ENCODE measurements around the gene CCDC192.
A peak's percentile ranks its signal among the peaks of the same experiment; 100 is the strongest.

Gene CCDC192

DNA sequence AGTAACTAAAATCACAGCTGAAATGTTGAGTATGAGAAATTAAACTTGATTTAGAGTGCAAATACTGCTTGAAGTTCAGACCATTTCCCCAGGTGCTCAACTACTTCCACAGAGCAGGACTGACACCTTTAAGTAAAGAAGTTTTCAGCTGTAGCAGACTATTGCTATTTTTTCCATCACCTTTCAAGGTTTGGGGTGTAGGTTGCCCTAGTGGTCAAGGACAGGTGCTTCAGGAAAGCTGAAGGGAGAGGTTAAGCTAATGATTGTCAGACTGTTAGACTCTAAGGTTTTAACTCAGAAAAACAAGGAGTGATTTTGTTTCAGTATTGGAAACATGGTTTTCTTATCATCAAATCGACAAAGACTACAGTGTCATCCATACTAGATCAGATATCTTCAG lies 162.1 kb downstream of the CCDC192 start:
- no peak overlapping the region for H3K9ac ChIP-seq (ENCODE audit: low read length)
- peaks cover 9% of the 10 kb centered on the region for H3K4me1 ChIP-seq (ENCODE audit: control insufficient read depth, insufficient read depth, low read length)
- no peaks in the 10 kb centered on the region for H3K36me3 ChIP-seq (ENCODE audit: control insufficient read depth, insufficient read depth, low read length, severe bottlenecking)
- H3K9me3 ChIP-seq (ENCODE audit: control insufficient read depth, low read length), result no peaks in the 10 kb centered on the region
- no peak overlapping the region for H3K4me3 ChIP-seq (ENCODE audit: low read length)
- no peaks in the 10 kb centered on the region for H3K27me3 ChIP-seq (replicated peaks; ENCODE audit: control insufficient read depth, insufficient read depth, low read length)
- no peak for DNase-seq (ENCODE audit: low read depth)

DNA sequence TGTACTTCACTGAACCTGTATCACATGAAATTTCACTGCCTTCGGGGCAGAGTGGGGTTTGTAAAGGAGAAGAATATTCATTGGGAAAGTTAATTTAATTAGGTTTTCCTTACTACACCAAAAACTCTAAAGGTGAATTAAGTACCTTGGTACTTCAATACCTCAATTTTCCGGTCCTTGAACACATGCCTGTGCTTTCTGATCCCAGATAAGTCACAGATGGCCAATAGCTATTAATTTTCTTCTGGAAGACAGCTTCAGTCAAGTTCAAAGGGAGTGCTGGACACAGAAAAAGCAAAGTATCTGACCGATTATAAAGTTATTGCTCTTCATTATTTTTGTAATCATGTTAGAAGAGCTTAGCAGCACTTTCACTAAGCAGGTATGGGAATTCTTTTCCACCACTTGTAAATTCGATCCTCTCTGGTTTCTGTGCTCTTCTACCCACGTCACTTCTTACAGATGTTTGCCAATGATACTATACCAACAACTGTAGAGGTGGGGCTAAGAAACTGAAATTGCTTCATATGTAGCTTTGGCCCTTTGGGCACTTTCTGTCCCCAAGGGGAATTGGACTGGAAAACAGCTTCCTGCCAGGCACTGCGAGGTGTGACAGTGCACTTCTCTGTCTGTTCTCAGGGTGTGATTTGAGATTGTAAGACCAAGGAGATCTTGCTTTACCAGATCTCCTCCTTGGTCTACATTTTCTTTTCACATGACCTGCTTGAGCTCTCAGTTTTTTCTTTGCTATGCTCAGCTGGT lies 164.0 kb downstream of the CCDC192 start:
- no peak overlapping the region for H3K4me3 ChIP-seq (ENCODE audit: low read length)
- H3K4me1 ChIP-seq (ENCODE audit: control insufficient read depth, insufficient read depth, low read length), result peaks cover 24% of the 10 kb centered on the region
- no peaks in the 10 kb centered on the region for H3K9me3 ChIP-seq (ENCODE audit: control insufficient read depth, low read length)
- H3K9ac ChIP-seq (ENCODE audit: low read length), result no peak overlapping the region
- no peak for DNase-seq (ENCODE audit: low read depth)
- no peaks in the 10 kb centered on the region for H3K27me3 ChIP-seq (replicated peaks; ENCODE audit: control insufficient read depth, insufficient read depth, low read length)
- no peaks in the 10 kb centered on the region for H3K36me3 ChIP-seq (ENCODE audit: control insufficient read depth, insufficient read depth, low read length, severe bottlenecking)

DNA sequence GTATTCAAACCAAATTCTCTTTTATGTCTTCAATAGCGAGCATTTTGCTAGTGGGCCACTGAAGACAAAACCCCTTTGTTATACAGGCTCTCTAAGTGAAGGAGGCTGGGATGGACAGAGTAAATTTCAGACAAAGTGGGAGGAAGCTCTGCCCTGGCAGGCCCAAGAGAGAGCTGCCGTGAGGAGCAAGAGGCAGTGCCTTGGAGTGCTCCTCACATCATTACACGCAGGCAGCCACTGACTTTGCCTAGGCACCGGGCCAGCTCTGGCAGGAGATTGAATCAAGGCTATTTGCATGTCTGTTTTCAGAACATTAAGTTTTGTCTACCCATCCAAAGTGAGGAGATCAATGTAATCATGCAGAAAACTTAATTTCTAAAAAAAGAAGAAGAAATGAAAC lies 167.7 kb downstream of the CCDC192 start:
- Histone ChIP-seq H3K9ac (ENCODE audit: low read length) (no peak overlapping the region), H3K27me3 (replicated peaks; ENCODE audit: control insufficient read depth, insufficient read depth, low read length) (no peaks in the 10 kb centered on the region), H3K4me3 (ENCODE audit: low read length) (no peak overlapping the region), H3K9me3 (ENCODE audit: control insufficient read depth, low read length) (no peaks in the 10 kb centered on the region), H3K36me3 (ENCODE audit: control insufficient read depth, insufficient read depth, low read length, severe bottlenecking) (no peaks in the 10 kb centered on the region), H3K4me1 (ENCODE audit: control insufficient read depth, insufficient read depth, low read length) (peaks cover 30% of the 10 kb centered on the region)
- DNase-seq (ENCODE audit: low read depth), result peak; percentile 59

DNA sequence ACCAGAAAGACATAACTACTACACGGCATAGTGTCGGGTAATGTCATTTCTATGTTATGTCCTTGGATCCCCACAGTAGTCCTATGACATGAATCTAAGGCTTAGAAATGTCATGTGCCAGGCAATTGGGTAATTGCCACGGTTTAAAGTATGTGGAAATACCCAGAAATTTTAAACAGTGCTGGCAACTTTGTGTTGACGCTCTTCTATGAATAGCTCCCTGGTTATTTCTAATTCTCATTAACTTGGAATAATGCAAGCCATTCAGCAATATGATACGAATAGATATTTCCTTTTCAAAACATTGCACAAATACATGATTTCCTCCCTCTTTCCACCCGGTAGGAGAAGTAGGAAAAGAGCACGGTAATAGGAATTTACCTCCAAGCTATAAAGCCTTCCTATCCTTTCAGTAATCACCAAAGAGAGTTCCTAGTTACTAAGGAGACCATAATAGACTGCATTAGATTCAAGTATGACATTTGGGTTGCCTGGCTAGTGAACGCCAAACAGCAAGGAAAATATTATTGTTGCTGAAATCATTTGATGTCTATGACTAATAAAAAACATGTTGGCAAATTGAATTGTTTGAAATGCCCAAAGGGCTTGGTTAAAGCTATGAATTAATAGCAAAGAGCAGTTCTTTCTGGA lies 168.4 kb downstream of the CCDC192 start:
- H3K36me3 ChIP-seq (ENCODE audit: control insufficient read depth, insufficient read depth, low read length, severe bottlenecking), result no peaks in the 10 kb centered on the region
- DNase-seq (ENCODE audit: low read depth), result peak; percentile 60
- no peak overlapping the region for H3K9ac ChIP-seq (ENCODE audit: low read length)
- H3K27me3 ChIP-seq (replicated peaks; ENCODE audit: control insufficient read depth, insufficient read depth, low read length), result no peaks in the 10 kb centered on the region
- peaks cover 30% of the 10 kb centered on the region for H3K4me1 ChIP-seq (ENCODE audit: control insufficient read depth, insufficient read depth, low read length)
- peak overlapping the region; percentile 36 for H3K4me3 ChIP-seq (ENCODE audit: low read length)
- no peaks in the 10 kb centered on the region for H3K9me3 ChIP-seq (ENCODE audit: control insufficient read depth, low read length)

DNA sequence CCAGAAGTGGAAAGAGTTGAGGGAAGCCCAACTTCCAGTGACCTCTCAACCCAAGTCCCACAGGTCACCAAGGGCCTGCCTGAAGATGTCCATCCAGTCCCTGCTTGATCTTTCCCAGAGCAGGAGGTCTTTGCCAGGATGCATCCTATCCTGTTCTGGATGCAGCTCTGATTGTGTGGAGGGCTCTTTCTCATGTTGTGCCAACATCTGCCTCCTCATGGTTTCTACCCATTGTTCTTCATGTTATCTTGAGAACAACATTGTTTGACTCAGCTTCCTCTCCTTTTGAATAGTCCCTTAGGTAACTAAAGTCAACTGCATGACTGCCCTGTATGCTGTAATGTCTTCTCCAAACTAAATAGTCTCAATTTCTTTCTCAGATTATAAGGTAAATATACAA lies 169.3 kb downstream of the CCDC192 start:
- Histone ChIP-seq H3K36me3 (ENCODE audit: control insufficient read depth, insufficient read depth, low read length, severe bottlenecking) (no peaks in the 10 kb centered on the region), H3K9ac (ENCODE audit: low read length) (no peak overlapping the region), H3K27me3 (replicated peaks; ENCODE audit: control insufficient read depth, insufficient read depth, low read length) (no peaks in the 10 kb centered on the region), H3K4me3 (ENCODE audit: low read length) (no peak overlapping the region), H3K4me1 (ENCODE audit: control insufficient read depth, insufficient read depth, low read length) (peaks cover 25% of the 10 kb centered on the region), H3K9me3 (ENCODE audit: control insufficient read depth, low read length) (no peaks in the 10 kb centered on the region)
- no peak for DNase-seq (ENCODE audit: low read depth)

DNA sequence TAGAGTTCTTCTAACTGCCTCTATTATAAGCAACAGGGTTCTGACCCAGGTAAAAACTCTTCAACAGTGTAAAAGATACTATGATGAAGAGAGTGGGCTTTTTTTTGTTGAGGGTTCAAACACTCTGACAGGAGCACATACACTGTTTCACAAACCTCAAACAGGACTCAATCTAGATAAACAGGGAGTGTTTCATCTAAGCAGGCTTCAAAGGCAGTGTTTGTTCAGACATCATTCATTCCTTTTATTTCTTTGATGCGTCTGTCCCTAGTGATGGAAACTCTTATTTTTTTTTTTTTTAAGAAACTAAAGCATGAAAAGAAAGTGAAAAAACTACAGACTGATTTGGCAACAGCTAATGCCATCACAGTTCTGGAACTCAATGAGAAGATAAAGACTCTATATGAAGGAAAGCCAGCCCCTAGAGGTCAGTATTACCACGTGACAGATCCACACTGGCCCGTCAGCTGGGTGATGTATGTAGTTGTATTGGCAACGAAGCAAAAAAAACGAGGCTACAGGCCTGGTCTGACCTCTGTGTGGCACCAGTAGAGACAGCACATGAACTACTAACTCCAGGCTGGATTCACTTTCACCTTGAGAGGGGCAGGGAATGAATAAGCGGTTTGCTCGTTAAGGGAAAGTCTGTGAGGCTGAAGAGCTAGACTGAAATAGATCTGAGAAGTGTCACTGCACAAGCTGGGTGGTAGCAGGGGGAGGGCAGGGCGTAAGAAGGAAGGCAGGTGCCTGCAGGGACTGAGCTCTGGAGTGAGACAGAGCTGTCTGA lies 172.2 kb downstream of the CCDC192 start:
- Histone ChIP-seq H3K9me3 (ENCODE audit: control insufficient read depth, low read length) (no peaks in the 10 kb centered on the region), H3K9ac (ENCODE audit: low read length) (no peak overlapping the region), H3K27me3 (replicated peaks; ENCODE audit: control insufficient read depth, insufficient read depth, low read length) (no peaks in the 10 kb centered on the region), H3K4me1 (ENCODE audit: control insufficient read depth, insufficient read depth, low read length) (peaks cover 21% of the 10 kb centered on the region), H3K4me3 (ENCODE audit: low read length) (no peak overlapping the region), H3K36me3 (ENCODE audit: control insufficient read depth, insufficient read depth, low read length, severe bottlenecking) (no peaks in the 10 kb centered on the region)
- peak; percentile 48 for DNase-seq (ENCODE audit: low read depth)

DNA sequence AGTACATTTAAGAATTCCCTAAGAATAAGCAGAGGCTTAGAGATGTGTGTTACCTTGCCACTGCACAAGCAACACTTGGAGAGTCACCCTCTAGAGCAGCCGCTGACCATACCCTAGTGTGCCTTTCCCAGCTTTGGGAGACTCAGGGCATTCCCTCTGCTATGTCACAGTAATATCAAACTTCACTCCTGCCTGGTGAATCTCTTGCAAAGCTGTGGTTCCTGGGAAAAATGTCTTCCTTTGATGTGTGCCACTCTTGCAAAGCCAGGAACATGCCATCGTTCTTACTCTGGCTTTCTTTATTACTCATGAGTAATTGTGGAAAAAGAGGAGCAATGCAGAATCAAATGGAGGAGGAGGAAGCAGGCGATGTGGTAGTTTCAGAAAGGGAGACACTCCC lies 173.2 kb downstream of the CCDC192 start:
- Histone ChIP-seq H3K9ac (ENCODE audit: low read length) (no peak overlapping the region), H3K36me3 (ENCODE audit: control insufficient read depth, insufficient read depth, low read length, severe bottlenecking) (no peaks in the 10 kb centered on the region), H3K27me3 (replicated peaks; ENCODE audit: control insufficient read depth, insufficient read depth, low read length) (no peaks in the 10 kb centered on the region), H3K4me1 (ENCODE audit: control insufficient read depth, insufficient read depth, low read length) (peaks cover 14% of the 10 kb centered on the region), H3K4me3 (ENCODE audit: low read length) (no peak overlapping the region), H3K9me3 (ENCODE audit: control insufficient read depth, low read length) (no peaks in the 10 kb centered on the region)
- DNase-seq (ENCODE audit: low read depth), result no peak

DNA sequence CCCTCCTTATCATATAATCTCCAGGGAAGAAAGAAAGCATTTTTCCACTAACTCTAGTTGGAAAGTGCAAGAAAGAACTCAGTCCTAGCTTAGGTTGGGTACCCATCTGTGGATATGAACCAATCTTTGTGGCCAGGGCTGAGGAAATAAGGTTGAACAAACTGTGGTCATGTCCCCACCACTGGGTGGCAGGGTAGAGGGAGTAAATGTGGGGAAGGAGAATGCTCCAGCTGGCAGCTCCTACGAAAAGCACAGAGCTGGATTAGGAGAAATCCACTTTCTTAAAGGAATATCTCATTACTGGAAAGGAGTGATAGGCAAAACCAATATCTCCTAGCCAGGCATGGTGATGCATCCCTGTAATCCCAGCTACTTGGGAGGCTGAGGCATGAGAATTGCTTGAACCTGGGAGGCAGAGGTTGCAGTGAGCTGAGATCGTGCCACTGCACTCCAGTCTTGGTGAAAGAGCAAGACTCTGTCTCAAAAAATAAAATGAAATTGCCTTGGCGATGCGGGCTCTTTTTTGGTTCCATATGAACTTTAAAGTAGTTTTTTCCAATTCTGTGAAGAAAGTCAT lies 175.1 kb downstream of the CCDC192 start:
- H3K9me3 ChIP-seq (ENCODE audit: control insufficient read depth, low read length), result no peaks in the 10 kb centered on the region
- peaks cover 3% of the 10 kb centered on the region for H3K4me1 ChIP-seq (ENCODE audit: control insufficient read depth, insufficient read depth, low read length)
- H3K4me3 ChIP-seq (ENCODE audit: low read length), result no peak overlapping the region
- H3K9ac ChIP-seq (ENCODE audit: low read length), result no peak overlapping the region
- no peaks in the 10 kb centered on the region for H3K27me3 ChIP-seq (replicated peaks; ENCODE audit: control insufficient read depth, insufficient read depth, low read length)
- peak; percentile 34 for DNase-seq (ENCODE audit: low read depth)
- no peaks in the 10 kb centered on the region for H3K36me3 ChIP-seq (ENCODE audit: control insufficient read depth, insufficient read depth, low read length, severe bottlenecking)

DNA sequence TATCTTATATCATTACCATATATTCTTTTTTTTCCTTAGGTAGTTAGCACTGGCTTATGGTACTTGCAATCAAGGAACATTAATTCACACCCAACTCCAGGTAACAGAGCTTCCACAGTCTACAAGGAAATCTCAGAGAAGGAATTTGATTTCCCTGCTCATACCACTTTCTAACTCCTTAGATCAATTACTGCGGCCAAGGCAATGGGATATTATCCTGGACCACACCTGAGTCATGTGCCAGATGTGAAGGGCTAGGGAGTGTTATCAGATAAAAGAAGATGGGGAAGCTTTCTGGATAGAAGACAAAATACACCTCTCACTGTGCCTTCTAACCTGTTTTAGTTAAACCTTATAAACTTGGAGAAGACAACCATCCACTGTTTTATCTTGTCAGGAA lies 181.2 kb downstream of the CCDC192 start:
- H3K27me3 ChIP-seq (replicated peaks; ENCODE audit: control insufficient read depth, insufficient read depth, low read length), result no peaks in the 10 kb centered on the region
- H3K4me3 ChIP-seq (ENCODE audit: low read length), result no peak overlapping the region
- H3K9ac ChIP-seq (ENCODE audit: low read length), result no peak overlapping the region
- no peaks in the 10 kb centered on the region for H3K36me3 ChIP-seq (ENCODE audit: control insufficient read depth, insufficient read depth, low read length, severe bottlenecking)
- DNase-seq (ENCODE audit: low read depth), result no peak
- H3K9me3 ChIP-seq (ENCODE audit: control insufficient read depth, low read length), result no peaks in the 10 kb centered on the region
- H3K4me1 ChIP-seq (ENCODE audit: control insufficient read depth, insufficient read depth, low read length), result no peaks in the 10 kb centered on the region

DNA sequence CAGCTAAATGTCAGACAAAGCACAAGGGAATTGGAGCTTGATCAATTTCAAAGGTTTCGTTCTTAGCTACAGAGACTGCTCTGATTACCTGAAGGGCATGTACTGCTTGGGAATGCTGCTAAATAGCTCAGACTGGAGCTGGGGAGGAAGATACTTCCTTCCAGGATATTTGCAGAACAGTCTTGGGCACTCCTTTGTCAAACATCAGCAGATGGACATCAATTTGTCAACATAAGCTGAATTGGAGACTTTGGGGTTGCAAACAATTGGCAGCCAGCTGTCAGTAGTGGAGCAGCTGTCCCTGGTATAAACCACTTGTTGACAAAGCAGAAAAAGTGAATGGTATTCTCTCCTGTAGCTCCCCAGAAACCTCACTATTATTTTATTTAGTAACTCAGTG lies 182.0 kb downstream of the CCDC192 start:
- Histone ChIP-seq H3K27me3 (replicated peaks; ENCODE audit: control insufficient read depth, insufficient read depth, low read length) (no peaks in the 10 kb centered on the region), H3K4me1 (ENCODE audit: control insufficient read depth, insufficient read depth, low read length) (no peaks in the 10 kb centered on the region), H3K36me3 (ENCODE audit: control insufficient read depth, insufficient read depth, low read length, severe bottlenecking) (no peaks in the 10 kb centered on the region), H3K9me3 (ENCODE audit: control insufficient read depth, low read length) (no peaks in the 10 kb centered on the region), H3K9ac (ENCODE audit: low read length) (no peak overlapping the region), H3K4me3 (ENCODE audit: low read length) (no peak overlapping the region)
- no peak for DNase-seq (ENCODE audit: low read depth)

DNA sequence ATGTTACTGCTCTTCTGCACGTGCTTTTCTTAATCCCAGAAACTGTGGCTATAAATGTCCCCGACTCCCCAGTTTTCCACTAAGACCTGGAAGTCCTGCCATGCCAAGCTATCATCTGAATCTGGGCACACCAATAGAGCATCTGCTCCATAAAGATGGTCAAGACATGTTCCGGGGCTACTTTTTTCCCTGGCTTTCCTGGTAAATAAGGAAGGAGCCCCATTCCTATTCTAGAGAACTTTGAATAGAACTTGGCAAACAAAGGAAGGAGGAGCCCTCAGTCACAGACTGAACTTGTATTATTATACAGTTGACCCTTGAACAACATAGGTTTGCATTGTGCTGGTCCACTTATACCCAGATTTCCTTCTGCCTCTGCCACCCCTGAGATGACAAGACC lies 182.9 kb downstream of the CCDC192 start:
- H3K4me1 ChIP-seq (ENCODE audit: control insufficient read depth, insufficient read depth, low read length), result no peaks in the 10 kb centered on the region
- no peaks in the 10 kb centered on the region for H3K9me3 ChIP-seq (ENCODE audit: control insufficient read depth, low read length)
- no peak overlapping the region for H3K9ac ChIP-seq (ENCODE audit: low read length)
- H3K4me3 ChIP-seq (ENCODE audit: low read length), result no peak overlapping the region
- no peaks in the 10 kb centered on the region for H3K27me3 ChIP-seq (replicated peaks; ENCODE audit: control insufficient read depth, insufficient read depth, low read length)
- no peak for DNase-seq (ENCODE audit: low read depth)
- H3K36me3 ChIP-seq (ENCODE audit: control insufficient read depth, insufficient read depth, low read length, severe bottlenecking), result no peaks in the 10 kb centered on the region

Data from adipocyte (in vitro differentiated cells).